Measurements from ENCODE around the gene SIPA1L3.

The SIPA1L3 gene

DNA sequence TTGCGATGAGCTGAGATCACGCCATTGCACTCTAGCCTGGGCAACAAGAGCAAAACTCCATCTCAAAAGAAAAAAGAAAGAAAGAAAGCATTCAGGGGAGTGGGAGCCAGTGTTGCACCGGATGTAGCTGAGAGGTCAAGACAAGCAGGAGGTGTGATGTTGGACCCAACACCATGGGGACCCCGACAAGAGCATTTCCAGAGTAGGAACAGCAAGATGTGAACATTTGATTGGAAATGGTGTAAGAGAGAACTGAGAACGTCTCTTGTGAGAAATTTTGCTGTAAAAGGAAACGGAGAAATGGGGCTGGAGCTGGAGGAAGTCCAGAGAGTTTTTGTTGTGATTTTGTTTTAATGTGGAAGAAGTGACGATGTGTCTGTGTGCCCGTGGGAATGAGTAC is 332.8 kb downstream of the SIPA1L3 start:
- DNase-seq (ENCODE audit: low spot score) = no peak

DNA sequence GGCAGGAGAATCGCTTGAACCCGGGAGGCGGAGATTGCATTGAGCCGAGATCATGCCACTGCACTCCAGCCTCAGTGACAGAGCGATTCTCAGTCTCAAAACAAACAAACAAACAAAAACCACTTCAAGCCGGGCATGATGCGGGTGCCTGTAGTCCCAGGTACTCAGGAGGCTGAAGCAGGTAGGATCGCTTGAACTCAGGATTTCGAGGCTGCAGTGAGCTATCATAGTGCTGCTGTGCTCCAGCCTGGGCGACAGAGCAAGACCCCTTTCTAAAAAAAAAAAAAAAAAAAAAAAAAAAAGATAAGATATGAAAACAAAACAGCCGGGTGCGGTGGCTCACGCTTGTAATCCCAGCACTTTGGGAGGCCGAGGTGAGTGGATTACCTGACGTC is 336.3 kb downstream of the SIPA1L3 start:
- no peak for DNase-seq (ENCODE audit: low spot score)

DNA sequence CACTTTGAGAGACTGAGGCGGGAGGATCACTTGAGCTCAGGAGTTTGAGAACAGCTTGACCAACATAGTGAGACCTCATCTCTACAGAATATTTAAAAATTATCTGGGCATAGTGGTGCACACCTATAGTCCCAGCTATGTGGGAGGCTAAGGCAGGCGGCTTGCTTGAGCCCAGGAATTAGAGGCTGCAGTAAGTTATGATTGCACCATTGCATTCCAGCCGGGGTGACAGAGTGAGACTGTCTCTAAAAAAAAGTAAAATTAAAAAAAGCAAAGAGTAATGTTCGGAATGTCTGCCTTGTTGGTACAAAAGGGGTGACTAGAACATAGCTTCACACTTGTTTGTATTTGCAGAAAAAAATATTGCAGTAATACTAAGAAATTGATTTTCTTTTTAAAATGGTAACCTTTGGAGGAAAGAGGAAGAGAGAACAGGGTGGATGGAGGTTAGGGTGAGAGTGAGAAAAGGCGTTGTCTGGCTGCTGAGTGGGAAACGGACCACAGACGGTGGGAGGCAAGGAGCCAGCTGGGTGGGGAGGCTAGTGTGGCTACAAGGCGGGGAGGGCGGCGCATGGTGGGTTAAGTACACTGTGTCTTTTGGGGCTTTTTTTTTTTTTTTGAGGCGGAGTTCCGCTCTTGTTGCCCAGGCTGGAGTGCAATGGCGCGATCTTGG is 339.0 kb downstream of the SIPA1L3 start:
- DNase-seq (ENCODE audit: low spot score) = no peak

DNA sequence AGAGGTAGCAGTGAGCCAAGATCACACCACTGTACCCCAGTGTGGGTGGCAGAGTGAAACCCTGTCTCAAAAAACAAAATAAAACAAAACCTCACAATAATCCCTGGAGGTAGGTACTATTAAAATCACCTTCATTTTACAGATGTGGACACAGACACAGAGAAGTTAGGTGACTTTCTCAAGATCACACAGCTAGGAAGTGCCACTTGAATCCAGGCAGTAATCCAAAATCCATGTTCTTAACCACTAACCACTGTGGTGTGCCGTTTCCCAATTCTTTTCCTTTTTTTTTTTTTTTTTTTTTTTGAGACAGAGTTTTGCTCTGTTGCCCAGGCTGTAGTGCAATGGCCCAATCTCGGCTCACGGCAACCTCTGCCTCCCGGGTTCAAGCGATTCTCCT is 340.1 kb downstream of the SIPA1L3 start:
- DNase-seq (ENCODE audit: low spot score) = no peak

DNA sequence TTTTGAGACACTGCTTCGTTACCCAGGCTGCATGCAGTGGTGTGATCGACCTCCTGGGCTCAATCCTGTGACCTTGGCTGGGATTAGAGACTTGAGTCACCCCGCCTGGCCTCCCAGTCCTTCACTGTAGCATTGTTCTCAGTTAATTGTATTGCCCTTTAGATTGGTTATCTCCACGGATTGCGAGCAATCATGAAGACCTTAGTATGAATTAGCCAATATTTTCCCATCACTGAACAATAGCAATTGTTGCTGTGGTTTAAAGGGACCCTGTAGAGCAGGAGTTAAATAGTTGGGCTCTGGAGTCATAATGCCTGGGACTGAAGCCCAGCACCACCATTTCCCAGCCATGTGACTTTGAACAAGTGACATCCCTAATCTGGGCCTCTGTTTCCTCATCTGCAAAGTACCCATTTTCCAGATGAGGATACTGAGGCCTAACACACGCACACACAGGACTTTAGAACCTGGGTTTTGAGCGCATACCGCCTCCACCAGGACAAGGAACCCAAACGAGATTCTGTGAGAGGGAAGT is 340.8 kb downstream of the SIPA1L3 start:
- no peak for DNase-seq (ENCODE audit: low spot score)

DNA sequence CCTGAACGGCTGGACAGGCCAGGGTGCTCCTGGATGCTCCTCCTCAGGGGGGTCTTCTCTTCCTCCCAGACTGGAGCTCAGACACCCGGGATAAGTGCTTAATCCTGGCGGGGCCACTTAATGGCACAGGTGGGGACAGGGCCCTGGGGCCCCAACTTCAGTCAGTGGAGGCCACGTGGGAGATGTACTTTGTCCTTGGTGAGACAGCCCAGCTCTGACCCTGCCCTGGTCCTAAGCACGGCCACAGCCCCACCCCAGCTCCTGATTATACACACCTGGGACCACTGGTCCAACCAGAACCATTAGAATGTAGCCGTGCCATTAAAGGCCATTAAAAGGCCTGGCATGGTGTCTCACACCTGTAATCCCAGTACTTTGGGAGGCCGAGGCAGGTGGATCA is 341.4 kb downstream of the SIPA1L3 start:
- DNase-seq (ENCODE audit: low spot score) = no peak

DNA sequence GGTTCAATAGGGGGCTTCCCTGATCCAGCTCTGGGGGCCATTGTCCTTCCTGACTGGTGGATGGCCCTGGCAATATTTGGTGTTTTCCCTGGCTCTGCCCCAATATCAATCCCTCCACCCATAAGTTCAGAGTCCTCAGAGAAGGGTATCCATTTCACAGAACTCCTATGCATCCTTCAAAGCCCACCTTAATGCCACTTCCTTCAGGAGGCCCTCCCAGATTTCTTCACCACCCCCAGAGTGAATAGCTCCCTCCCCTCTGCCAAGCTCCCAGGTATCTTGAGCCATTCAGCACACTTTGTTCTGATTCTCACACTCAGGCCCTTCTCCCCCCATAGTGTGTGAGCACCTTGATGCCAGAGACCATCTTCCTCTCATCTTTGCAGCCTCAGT is 343.4 kb downstream of the SIPA1L3 start:
- no peak for DNase-seq (ENCODE audit: low spot score)

DNA sequence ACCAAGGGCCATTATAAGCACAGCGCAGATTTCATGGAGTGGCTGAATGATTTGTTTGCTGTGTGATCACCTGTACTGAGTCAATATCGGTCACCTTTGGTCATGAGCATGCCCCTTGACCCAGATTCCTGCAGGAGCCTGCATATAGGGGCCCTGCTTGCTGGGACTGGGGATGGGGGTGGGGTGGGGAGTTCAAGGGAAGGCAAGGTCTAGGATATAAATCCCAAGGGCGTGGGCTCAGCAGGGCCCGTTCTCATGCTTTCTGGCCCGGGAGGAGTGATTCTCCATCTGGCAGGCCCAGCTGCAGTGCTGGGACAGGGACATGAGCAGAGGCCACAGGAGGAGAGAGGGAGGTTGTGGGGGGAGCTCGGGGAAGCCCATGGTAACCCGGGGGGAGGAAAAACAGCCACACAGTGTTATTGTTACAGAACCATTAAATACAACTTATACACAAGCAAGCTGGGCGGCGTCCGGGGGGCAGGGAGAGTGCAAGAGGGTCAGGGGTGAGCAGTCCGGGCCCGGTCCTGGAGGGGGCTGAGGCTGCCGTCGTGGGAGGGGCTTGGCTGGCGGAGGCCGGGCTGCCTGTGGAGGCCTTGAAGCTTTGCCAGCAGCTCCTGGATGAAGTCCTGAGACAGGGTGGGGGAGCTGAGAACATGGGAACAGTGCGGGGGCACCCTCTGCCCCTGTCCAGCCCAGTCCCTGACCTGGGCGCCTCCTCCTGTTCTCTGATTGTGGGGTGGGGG is 344.0 kb downstream of the SIPA1L3 start:
- no peak for DNase-seq (ENCODE audit: low spot score)

DNA sequence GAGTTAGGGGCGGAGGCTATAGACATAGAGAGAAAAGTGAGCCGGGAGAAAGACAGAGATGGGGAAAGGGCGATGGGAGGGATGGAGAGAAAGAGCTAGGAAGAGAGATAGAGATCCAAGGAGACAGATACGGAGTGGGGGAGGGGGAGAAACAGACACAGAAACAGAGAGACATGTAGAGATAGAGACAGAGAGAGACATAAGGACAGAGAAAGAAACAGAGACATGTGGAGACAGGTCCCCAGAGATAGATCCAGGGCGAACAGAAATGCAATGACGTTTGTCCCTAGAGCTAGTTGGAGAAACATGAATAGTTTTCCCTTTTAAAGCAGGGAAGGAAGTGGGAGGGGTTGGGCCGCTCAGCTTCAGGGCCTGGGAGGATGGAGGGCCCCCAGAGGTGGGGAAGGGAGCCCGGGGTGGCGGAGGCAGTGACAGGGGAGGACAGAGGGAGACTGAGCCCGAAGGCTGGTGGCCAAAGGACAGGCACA is 344.6 kb downstream of the SIPA1L3 start:
- no peak for DNase-seq (ENCODE audit: low spot score)

DNA sequence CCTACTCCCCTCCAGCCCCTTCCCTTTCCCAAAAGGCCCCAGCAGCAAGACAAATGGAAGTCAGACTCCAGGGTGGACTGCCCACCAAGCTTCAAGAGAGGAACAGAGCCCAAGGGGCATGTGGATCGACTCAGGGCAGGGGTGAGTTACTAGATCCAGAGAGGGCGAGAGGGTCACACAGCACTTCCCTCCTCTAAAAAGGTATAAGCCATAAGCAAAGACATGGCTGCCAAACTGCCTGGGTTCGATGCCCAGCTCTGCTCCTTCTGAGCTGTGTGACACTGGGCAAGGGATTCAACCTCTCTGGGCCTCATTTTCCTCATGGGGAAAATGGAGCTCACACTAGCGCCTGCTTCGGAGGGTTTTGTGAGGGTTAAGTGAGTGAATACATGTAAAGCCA is 345.4 kb downstream of the SIPA1L3 start:
- no peak for DNase-seq (ENCODE audit: low spot score)

DNA sequence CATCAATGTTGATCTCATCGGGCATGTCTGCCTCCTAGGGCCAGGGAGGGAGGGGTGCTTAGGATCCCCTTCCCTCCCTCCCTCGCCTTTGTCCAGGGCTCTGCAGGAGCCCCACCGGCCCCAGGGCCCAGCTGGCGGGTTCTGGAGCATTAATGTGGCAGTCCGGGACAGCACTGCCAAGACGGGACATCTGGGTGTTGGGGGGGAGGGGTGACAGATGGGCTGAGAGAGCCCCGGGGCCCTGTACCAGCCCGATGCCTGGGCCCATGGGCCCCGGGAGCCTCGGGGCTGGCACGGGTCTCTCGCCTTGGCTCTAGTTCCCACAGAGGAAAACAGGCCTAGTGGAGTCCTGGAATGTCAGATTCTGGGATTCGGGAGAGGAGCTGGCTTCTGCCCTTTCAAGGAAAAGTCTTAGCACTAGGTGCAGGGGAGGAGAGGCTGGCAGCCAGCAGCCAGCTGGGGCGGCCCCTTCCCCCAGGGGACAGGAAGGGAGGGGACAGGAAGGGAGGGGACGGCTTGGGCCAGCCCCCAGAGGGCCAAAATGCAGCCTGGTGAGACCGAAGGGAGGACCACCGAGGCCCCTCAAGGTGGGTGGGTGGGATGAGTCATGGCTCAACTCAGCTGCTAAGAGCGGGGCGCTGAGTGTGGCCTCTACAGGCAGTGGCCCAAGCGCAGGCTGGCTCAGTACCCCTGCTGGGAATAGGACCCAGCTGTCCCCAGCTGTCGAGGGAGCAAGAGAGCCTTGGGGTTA is 346.1 kb downstream of the SIPA1L3 start:
- no peak for DNase-seq (ENCODE audit: low spot score)

DNA sequence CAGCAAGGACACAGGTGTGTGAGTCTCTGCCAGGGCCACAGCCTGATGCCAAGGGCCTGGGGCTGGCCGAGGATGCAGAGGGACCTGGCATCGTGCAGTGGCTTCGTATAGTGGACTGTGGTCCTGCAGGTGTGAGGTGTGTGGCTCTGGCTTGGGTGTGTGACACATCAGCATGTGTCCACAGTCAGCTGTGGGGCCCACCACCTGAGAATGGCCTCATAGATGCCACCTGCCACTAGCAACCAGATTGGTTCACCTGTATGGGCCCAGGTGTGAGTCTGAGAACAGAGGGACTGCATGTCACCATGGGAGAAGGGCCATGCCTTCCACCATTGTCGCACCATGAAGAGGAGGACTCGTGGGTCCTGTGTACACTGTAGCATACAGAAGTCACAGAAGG is 346.8 kb downstream of the SIPA1L3 start:
- no peak for DNase-seq (ENCODE audit: low spot score)

DNA sequence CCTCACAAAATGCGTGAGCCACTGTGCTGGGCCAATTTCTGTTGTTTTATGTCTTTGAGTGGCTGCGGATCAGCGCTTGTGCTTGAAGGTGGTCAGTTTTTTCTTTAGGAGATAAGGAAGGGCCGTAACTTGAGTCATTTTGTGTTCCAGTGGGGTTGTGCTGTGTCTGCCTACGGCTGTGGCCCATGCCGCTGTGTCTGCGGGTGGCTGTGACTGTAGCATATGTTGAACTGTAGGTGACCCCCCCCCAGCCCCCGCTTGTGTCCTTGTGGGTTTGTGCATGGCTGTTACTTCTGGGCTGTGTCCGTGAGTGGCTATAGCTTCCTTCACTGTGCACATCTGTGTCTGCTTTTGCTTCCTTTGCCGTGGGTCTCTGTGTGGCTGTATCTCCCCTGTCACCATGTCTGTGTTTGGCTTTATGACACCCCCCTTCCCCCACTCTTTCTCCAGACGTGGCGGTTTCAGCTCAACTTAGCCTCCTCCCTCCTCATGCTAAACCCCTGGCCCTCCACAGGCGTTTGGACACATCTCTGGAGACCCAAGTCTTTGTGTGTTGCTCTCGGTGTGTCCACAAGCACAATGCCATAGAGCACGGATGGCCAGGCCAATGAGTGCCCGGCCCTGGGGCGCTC is 348.5 kb downstream of the SIPA1L3 start:
- no peak for DNase-seq (ENCODE audit: low spot score)
